KOPT-K1 (cell line): Measurements from ENCODE around the gene MESD.

ENCODE experiments used
- H3K27ac ChIP-seq: fragments of 200-600 bp; sonication (generic); 2 replicates; pipeline ENCODE4 v1.5.1; 2016; ENCODE audit warnings: antibody characterized with exemption, mild to moderate bottlenecking, low read depth, low read length; ENCODE audit not compliant: poor library complexity, severe bottlenecking
- H3K36me3 ChIP-seq: fragments of 200-600 bp; sonication (generic); 2 replicates; pipeline ENCODE4 v1.5.1; 2017; ENCODE audit warnings: antibody characterized with exemption, mild to moderate bottlenecking, low read length, moderate library complexity; ENCODE audit not compliant: insufficient read depth
- H3K9me3 ChIP-seq: fragments of 200-600 bp; sonication (generic); 2 replicates; pipeline ENCODE4 v1.5.1; 2017; ENCODE audit warnings: antibody characterized with exemption, low read length, mild to moderate bottlenecking; ENCODE audit not compliant: insufficient read depth, poor library complexity, severe bottlenecking

The MESD gene

DNA sequence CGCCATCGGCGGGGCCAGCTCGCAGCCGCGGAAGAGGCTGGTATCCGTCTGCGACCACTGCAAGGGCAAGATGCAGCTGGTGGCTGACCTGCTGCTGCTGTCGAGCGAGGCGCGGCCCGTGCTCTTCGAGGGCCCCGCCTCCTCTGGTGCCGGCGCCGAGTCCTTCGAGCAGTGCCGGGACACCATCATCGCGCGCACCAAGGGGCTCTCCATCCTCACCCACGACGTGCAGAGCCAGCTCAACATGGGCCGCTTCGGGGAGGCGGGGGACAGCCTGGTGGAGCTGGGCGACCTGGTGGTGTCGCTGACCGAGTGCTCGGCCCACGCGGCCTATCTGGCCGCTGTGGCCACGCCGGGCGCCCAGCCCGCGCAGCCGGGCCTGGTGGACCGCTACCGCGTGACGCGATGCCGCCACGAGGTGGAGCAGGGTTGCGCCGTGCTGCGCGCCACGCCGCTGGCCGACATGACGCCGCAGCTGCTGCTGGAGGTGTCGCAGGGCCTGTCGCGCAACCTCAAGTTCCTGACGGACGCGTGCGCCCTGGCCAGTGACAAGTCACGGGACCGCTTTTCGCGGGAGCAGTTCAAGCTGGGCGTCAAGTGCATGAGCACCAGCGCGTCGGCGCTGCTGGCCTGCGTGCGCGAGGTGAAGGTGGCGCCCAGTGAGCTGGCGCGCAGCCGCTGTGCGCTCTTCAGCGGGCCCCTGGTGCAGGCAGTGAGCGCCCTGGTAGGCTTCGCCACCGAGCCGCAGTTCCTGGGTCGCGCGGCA, 12.9 kb upstream of the MESD start:
- no peaks in the 10 kb centered on the region for H3K9me3 ChIP-seq
- peak overlapping the region; percentile 93 for H3K27ac ChIP-seq
- H3K36me3 ChIP-seq, result peaks cover 25% of the 10 kb centered on the region; the same call in 1 of the 2 replicates

DNA sequence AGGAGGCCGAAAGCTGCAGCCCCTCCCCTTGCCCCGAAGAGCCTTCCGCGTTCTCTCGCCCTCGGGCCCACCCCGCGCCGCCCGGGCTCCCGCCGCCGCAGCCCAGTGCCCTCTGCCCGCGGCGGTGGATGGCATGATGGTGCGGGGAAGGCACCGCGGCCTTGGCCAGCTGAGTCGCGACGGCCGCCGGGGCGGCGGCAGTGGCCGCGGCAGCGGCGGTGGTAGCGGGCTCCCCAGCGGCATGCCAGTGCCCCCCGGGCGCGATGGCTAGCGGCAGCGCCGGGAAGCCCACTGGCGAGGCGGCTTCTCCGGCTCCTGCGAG, 12.4 kb upstream of the MESD start:
- Histone ChIP-seq H3K36me3 (peaks cover 25% of the 10 kb centered on the region; the same call in 1 of the 2 replicates), H3K9me3 (no peaks in the 10 kb centered on the region), H3K27ac (peak overlapping the region; percentile 93)

DNA sequence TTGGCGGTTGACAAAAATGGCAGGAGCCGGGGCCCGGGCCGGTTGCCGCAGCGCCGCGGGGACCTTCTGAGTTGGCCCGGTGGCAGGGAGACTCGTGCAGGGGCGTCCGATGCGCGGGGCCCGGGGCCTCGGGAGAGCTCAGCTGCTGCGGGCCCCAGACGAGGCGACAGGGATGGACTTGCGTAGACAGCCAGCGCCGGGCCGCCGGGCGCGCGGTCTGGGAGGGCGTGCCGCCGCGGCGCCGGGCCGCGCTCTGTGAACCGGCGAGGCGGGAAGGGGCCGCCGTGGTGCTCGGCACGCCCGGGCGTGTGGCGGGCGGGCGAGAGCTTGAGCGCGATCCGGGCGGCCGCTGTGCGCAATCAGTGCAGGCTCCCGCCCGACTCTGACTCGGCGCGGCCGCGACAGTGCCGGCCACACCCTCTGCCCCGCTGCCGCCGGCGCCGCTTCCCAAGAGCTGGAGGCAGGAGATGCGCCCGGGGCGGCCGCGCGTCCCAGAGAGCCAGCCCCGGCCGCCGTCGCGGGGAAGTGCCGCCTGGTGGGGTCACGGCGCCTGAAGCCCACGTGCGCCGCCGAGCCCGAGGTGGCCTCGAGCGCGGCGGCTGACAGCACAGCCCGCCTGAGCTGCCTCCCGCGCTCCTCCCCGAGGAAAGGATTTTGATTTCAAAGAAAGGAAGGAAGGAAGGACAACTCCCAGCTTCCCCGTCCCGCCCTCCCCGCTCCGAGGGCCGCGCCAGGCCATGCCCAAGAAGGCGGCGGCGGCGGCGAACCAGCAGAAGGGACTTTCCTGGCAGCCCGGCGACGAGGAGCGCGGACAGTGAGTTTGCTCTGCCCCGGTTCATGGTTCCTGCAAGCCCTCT, 11.8 kb upstream of the MESD start:
- H3K9me3 ChIP-seq, result no peaks in the 10 kb centered on the region
- peak overlapping the region; percentile 93 for H3K27ac ChIP-seq
- peaks cover 25% of the 10 kb centered on the region; the same call in 1 of the 2 replicates for H3K36me3 ChIP-seq

DNA sequence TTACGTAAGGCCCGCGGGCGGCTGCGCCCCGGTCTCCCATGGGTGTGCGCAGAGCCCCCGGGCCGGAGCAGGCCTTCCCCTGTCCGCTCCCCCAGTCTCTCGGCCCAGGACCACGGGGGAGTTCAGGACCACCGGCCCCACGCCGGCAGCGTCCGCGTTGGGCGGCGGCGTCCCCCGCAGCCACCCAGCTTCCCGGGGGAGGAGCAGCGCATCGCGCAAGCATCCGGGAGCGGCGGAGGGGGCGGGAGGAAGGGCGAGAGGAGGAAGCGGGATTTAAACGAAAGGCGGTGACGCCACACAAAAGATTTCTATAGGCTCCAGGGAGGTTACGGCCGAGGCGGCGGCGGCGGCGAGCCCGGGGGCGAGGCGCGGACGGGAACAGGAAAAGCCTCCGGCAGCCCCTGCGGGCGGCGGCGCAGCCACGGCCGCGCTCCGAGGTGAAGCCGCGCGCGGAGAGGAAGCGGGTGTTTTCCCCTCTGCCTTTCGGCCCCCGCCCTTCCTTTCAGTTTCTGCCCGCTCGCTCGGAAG, 11.1 kb upstream of the MESD start, which contains the start of gene TLNRD1:
Gene TLNRD1 (plus strand): TSS at position 300 of the 528 bp plus-strand sequence. CDS start 1,349 bp downstream, outside the sequence.
- peak within 1 kb of the TSS; percentile 93 for H3K27ac ChIP-seq
- peaks cover 24% of the 10 kb centered on the region; the same call in 1 of the 2 replicates for H3K36me3 ChIP-seq
- no peaks in the 10 kb centered on the region for H3K9me3 ChIP-seq

DNA sequence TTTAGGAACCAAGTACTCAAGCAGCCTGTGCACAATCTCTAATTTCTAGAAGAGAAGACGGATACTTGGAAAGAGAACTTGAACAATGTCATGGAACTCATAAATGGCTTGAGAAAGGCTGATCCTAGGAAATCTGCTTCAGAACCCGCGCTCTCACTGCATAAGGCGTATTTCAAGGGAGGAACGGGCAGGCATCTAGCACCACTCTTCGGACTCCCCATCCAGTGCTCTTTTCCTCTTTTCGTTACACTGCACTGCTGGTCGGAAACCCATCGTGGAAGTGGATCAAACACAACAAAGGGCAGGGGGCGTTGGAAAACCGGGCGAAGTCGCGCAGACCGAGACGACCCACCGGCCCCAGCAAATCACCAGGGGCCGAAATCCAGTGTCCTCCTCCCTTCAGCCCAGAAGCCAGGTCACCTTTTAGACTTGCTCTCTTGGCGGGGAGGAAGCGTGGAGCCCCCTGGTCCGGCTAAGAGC, 10.6 kb upstream of the MESD start:
- Histone ChIP-seq H3K9me3 (no peaks in the 10 kb centered on the region), H3K27ac (peak overlapping the region; percentile 93), H3K36me3 (peaks cover 19% of the 10 kb centered on the region; the same call in 1 of the 2 replicates)

DNA sequence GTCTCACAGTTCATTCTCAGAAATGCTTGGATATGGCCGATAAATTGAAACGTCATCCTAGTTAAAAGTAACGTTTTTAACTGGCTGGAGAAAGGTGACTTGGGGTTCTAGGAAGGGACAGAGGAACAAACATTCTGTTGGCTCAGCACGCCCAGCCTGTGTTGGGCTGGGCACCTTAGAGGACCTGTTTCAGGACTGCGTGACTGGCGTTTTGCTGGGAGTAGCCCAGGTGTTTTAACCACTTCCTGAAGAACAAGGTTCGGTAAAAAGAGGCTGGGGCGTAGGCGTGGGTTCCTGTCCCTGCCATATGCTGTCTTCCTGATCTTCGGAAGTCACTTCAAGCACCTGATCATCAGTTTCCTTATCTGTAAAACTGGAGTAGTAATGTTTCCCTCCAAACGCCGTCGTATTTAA, 10.0 kb upstream of the MESD start:
- Histone ChIP-seq H3K27ac (peak overlapping the region; percentile 93), H3K36me3 (peaks cover 16% of the 10 kb centered on the region; the same call in 1 of the 2 replicates), H3K9me3 (no peaks in the 10 kb centered on the region)

DNA sequence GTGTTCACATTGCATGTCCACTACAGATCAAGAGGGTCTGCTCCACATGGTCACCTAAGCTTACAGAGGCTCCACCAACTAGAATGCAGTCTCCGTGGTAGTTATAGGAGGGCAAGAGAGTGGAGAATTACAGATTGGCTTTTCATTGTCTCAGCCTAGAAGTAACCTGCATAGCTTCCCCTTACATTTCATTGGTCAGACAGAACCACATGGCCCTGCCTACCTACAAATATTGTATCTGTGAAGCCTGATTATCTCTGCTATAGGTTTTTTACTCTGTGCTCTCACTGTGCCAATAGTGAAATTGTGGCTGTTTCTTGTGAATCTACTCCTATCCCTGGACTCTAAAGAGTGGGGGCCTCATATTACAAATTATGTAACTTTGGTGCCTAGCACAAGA, 8.6 kb upstream of the MESD start:
- Histone ChIP-seq H3K9me3 (no peaks in the 10 kb centered on the region), H3K27ac (peak overlapping the region; percentile 38), H3K36me3 (peaks cover 4% of the 10 kb centered on the region; the same call in 1 of the 2 replicates)

DNA sequence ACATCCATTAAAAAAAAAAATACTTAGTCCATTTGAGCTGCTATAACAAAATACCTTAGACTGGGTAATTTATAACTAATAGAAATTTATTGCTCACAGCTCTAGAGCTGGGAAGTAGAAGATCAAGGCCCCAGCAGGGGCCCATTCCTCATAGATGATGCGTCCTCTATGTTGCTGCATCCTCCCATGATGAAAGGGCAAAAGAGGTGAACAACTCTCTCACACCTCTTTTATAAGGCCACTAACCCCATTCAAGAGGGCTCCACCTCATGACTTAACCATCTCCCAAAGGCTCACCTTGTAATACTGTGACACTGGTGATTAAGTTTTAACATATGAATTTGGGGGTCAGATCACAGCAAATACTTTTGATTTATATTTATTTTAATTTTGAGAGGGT, 8.1 kb upstream of the MESD start:
- no peak overlapping the region for H3K27ac ChIP-seq
- H3K9me3 ChIP-seq, result no peaks in the 10 kb centered on the region
- no peaks in the 10 kb centered on the region; the same call in 1 of the 2 replicates for H3K36me3 ChIP-seq

DNA sequence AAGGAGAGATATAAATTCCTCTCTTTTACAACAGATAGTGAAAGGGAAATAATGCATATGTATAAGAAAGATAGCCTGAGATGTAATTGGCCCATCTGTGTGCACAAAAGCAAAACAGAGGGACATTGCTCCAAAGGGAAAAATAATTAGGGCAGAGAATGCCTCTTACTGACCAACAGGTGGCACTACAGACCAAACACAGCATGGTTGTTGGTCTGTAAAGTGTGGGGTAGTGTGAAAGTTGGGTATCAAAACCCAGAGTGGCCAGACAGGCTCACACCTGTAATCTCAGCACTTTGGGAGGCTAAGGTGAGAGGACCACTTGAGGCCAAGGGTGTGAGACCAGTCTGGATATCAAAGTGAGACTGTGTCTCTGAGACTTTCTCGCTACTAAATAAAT, 6.6 kb upstream of the MESD start:
- Histone ChIP-seq H3K36me3 (no peaks in the 10 kb centered on the region), H3K27ac (no peak overlapping the region)

DNA sequence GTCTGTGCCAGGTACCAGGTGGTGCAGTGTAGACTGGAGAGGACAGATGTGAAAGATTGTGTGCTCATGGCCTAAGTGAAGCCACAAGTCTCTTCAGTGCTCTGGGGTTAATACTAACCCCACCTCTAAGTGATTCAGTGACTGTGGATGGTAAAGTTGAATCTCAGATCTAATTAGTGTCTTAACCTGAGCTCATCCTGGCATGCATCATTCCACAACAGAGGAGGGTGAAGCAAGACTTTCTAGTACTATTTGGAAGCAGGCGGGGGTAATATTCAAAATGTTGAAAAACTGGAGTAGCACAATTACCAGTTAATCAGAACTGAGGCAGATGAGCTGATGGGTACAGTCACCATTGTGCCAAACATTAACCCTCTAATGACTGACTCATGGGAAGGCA, 2.8 kb upstream of the MESD start:
- no peak overlapping the region for H3K27ac ChIP-seq
- H3K36me3 ChIP-seq, result no peaks in the 10 kb centered on the region
- H3K9me3 ChIP-seq, result no peaks in the 10 kb centered on the region

More for the DNA sequence above, 6.6 kb upstream of the MESD start:
- no peaks in the 10 kb centered on the region for H3K9me3 ChIP-seq

DNA sequence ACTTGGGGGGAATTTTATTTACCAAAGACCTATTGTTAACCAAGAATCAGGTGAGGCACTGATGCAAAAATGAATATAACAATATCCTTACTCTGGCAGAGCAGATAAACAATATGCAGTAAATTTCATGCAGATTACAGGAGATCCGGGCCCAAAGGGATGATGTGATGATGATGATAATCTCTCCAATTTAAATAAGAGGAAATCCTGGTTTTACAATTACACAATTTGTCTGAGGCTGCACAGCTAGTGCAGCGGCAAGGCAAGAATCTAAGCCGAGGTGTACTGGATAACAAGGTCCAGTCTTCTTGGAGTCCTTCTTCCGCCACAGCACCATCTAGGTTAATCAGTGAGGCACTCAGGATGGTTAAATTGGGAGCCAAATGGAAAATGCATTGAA, 2.4 kb upstream of the MESD start:
- peaks cover 2% of the 10 kb centered on the region for H3K36me3 ChIP-seq
- no peak overlapping the region for H3K27ac ChIP-seq

DNA sequence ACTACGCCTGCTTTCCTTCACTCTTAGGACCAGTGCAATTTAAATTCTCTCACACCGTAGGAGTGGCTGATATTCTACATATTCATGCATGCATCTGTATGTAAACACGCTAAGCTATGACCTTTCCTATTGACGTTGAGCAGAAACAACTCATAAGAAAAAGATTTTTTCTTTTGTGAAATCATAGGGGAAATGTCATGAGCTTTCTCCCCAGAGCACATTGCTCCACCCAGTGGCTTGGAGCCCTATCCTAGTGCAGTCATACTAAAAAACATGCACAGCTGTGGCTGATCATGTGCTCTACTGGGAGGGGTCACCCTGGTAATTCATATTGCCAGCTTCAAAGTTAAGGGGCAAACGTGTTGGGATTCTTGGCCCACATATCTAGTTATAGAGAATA, 1.8 kb upstream of the MESD start:
- no peak overlapping the region for H3K27ac ChIP-seq

More for the DNA sequence above, 2.4 kb upstream of the MESD start:
- no peaks in the 10 kb centered on the region for H3K9me3 ChIP-seq

DNA sequence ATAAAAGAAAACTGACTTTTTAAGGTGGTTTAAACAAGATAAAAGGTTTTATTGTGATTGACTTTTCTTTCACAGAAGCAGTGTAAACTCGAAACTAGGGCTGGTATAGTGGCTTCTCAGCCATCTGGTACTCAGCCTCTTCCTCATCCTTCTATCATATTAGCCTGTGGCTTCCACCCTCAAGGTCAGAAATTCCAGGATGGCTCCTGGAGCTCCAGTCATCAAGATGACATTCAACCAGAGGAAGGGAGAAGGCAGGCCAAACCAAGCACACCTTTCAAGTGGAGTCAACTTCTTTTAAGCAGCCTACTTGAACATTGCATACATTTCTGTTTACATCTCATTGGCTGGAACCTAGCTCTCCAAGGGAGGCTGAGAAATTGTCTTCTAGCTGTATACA, 1.3 kb upstream of the MESD start:
- H3K9me3 ChIP-seq, result no peaks in the 10 kb centered on the region
- H3K27ac ChIP-seq, result no peak overlapping the region
- peaks cover 12% of the 10 kb centered on the region for H3K36me3 ChIP-seq

More for the DNA sequence above, 1.8 kb upstream of the MESD start:
- Histone ChIP-seq H3K9me3 (no peaks in the 10 kb centered on the region), H3K36me3 (peaks cover 8% of the 10 kb centered on the region)

DNA sequence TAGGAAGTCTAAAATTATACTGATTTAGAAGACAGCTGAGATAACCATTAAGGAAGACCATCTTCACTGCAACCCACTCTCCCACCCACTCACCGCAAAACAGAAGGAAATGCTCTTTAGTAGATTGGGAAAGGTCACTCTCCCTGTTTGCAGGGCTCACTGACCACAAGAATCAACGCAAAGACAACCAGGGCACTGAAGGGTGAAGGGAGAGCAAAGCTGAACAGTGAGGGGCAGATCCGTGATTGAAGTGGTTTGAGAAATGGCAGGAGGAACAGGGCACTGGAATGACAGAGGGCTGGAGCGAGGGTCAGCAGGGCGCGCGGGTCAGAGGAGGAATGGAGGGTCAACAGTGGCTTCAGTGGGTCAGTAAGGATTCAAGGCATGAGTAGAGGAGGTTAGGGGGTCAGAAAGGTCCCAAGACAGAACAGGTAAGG, 520 bp downstream of the MESD start:
- Histone ChIP-seq H3K27ac (peak overlapping the region; percentile 76), H3K36me3 (peaks cover 22% of the 10 kb centered on the region), H3K9me3 (no peaks in the 10 kb centered on the region)
